ENCODE data around the gene WFS1. TPM values are rescaled to one million over a fixed set of nuclear protein-coding genes. Genes with fewer than 3 reads are reported as not detected.

WFS1 gene
- total RNA-seq, 1 donor from 2014 or later, result 26.0 TPM

DNA sequence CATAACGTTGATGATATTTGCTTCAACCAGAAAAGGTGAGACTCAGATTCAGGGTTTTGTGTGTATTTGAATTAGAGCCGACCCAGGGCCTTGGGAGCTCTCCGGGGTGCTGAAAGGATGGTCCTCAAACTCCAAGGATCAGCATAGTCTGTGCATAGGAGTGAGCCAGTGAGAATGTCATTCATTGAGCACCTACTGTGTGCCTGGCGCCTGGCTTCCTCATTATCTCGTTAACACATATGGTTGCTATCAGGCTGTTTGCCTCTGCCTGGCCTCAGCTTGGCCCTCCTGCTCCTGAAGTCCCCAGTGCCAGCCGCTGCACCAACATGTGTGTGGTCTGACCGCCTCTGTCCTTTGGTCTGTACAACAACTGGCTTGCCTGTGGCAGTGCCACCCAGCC, 44.2 kb upstream of the WFS1 start:
- peaks cover 22% of the 10 kb centered on the region for H3K27me3 ChIP-seq (ENCODE audit: control insufficient read depth, insufficient read depth, low read length)
- no peak for DNase-seq (ENCODE audit: low read depth)
- no peak overlapping the region for H3K4me3 ChIP-seq (ENCODE audit: low read depth, low read length)
- H3K36me3 ChIP-seq (ENCODE audit: control insufficient read depth, insufficient read depth, low read length), result no peaks in the 10 kb centered on the region
- TF ChIP-seq, protein P1, sequence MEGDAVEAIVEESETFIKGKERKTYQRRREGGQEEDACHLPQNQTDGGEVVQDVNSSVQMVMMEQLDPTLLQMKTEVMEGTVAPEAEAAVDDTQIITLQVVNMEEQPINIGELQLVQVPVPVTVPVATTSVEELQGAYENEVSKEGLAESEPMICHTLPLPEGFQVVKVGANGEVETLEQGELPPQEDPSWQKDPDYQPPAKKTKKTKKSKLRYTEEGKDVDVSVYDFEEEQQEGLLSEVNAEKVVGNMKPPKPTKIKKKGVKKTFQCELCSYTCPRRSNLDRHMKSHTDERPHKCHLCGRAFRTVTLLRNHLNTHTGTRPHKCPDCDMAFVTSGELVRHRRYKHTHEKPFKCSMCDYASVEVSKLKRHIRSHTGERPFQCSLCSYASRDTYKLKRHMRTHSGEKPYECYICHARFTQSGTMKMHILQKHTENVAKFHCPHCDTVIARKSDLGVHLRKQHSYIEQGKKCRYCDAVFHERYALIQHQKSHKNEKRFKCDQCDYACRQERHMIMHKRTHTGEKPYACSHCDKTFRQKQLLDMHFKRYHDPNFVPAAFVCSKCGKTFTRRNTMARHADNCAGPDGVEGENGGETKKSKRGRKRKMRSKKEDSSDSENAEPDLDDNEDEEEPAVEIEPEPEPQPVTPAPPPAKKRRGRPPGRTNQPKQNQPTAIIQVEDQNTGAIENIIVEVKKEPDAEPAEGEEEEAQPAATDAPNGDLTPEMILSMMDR (IDR thresholded peaks at IDR 0.05; ENCODE audit: insufficient read depth, low read length, poor library complexity, severe bottlenecking), result no peak

DNA sequence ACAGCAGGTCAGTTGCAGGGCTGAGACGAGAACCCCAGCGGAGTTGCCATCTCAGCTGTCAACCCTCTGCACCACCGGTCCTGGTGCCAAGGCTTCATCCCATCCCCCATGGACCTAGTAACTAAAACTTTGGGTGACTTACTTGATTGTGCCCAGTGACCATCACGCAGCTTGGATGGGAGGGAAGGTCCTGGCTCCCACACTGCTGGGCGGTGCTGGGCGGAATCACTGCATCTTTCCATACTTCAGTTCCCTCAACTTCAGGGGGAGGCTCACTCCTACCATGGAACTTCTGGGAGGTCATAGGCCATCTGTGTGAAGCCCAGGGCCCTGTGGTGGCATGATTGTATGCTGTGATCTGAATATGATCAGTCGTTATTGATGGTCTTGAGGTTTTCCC, 43.1 kb upstream of the WFS1 start:
- Histone ChIP-seq H3K4me3 (ENCODE audit: low read depth, low read length) (no peak overlapping the region), H3K36me3 (ENCODE audit: control insufficient read depth, insufficient read depth, low read length) (no peaks in the 10 kb centered on the region), H3K27me3 (ENCODE audit: control insufficient read depth, insufficient read depth, low read length) (peaks cover 16% of the 10 kb centered on the region)
- TF ChIP-seq, protein P1 (IDR thresholded peaks at IDR 0.05; ENCODE audit: insufficient read depth, low read length, poor library complexity, severe bottlenecking), result no peak
- no peak for DNase-seq (ENCODE audit: low read depth)

DNA sequence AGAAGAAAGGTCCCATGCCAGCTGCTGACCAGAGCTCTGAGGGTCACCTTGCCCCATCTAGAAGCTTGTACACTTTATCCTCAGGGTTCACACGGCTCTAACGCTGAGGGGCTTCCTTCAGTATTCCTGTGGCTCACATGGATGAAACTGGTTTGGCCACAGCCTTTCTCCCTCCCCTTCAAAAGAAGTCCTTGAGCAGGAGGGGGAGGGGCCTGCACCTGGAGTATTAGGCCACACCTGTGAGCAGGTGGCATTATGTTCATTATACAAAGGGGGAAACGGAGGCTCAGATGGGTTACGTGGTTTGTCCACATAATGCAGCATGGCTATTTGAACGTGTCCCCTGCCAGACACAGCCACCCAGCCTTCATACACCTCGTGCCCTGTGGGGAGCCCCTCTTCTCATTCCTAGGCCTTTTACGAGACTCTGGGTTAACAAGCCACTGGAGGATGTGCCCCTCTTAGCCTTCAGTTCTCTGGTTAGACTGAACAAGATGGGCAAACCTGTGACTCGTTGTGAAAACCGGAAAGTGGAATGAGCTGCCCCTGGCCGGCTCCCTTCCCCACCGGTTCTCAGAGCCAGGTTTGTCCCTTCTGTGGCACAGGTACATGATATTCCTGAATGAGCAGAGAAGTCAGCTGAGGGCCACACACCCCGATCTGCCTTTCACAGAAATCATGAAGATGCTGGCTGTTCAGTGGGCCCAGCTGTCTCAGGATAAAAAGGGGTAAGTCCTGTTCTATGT, 42.1 kb upstream of the WFS1 start:
- TF ChIP-seq, protein P1 (IDR thresholded peaks at IDR 0.05; ENCODE audit: insufficient read depth, low read length, poor library complexity, severe bottlenecking), result no peak
- peaks cover 7% of the 10 kb centered on the region for H3K27me3 ChIP-seq (ENCODE audit: control insufficient read depth, insufficient read depth, low read length)
- H3K36me3 ChIP-seq (ENCODE audit: control insufficient read depth, insufficient read depth, low read length), result no peaks in the 10 kb centered on the region
- no peak for DNase-seq (ENCODE audit: low read depth)
- H3K4me3 ChIP-seq (ENCODE audit: low read depth, low read length), result no peak overlapping the region

GRCh38 chr4:6228158-6229067, 41.2 kb upstream of the WFS1 start:
- no peak for DNase-seq (ENCODE audit: low read depth)
- Histone ChIP-seq H3K27me3 (ENCODE audit: control insufficient read depth, insufficient read depth, low read length) (peaks cover 3% of the 10 kb centered on the region), H3K4me3 (ENCODE audit: low read depth, low read length) (no peak overlapping the region), H3K36me3 (ENCODE audit: control insufficient read depth, insufficient read depth, low read length) (no peaks in the 10 kb centered on the region)
- TF ChIP-seq, protein P1 (IDR thresholded peaks at IDR 0.05; ENCODE audit: insufficient read depth, low read length, poor library complexity, severe bottlenecking), result no peak

DNA sequence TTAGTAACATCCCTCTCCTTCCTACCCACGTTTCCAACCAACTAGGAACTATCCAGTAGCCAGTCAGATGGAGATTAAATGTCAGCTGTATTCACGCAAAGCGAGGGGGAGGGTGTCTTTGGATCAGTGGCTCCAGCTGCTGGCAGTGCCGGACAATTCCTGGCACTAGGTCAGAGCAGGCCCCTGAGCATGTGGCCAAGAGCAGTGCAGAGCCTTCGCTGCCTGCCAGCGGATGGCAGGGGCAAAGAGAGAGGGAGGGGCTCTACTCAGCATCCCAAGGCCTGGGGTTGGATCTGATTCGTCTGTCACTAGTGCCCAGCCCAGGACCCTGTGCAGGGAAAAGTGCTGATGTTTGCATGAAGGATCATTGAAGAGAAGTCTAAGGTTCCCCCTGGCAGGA, 40.6 kb upstream of the WFS1 start:
- TF ChIP-seq, protein P1 (IDR thresholded peaks at IDR 0.05; ENCODE audit: insufficient read depth, low read length, poor library complexity, severe bottlenecking), result no peak
- H3K4me3 ChIP-seq (ENCODE audit: low read depth, low read length), result no peak overlapping the region
- H3K36me3 ChIP-seq (ENCODE audit: control insufficient read depth, insufficient read depth, low read length), result no peaks in the 10 kb centered on the region
- H3K27me3 ChIP-seq (ENCODE audit: control insufficient read depth, insufficient read depth, low read length), result peaks cover 1% of the 10 kb centered on the region
- no peak for DNase-seq (ENCODE audit: low read depth)
